Inferior parietal cortex (tissue), 1 donor: ENCODE data around the gene ADAMTS4.
A peak's percentile ranks its signal among the peaks of the same experiment; 100 is the strongest.

Experiments used
- DNase-seq: peaks from one replicate; pipeline ENCODE4 v3.0.0-alpha.2; 2016; ENCODE audit errors: extremely low spot score

The ADAMTS4 gene

DNA sequence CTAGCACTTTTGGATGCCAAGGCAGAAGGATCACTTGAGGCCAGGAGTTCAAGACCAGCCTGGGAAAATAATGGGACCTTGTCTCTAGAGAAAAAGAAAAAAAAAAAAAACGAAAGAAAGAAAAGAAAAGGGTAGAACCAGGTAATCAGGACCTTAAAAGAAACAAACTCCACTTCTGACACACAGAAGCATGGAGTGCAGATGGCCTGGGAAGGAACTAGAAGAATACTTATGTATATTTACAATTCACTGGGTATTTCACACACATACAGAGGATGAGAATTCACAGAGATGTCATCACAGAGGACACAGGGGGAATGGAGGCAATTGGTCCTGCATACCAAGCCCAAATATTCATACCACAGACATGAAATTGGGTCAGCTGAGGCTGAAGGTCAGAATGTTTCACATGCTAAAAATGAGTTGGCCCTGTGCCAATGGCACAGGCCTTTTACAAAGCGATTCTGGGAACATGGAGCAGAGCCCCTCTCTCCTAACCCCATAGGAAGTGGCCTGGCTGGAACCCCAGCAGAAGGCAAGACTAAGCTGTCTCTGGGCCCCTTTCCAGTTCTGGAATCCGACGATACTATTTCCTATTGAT lies 26.0 kb downstream of the ADAMTS4 start:
- no peak for DNase-seq

GRCh38 chr1:161172349-161172748 lies 26.5 kb downstream of the ADAMTS4 start:
- no peak for DNase-seq

DNA sequence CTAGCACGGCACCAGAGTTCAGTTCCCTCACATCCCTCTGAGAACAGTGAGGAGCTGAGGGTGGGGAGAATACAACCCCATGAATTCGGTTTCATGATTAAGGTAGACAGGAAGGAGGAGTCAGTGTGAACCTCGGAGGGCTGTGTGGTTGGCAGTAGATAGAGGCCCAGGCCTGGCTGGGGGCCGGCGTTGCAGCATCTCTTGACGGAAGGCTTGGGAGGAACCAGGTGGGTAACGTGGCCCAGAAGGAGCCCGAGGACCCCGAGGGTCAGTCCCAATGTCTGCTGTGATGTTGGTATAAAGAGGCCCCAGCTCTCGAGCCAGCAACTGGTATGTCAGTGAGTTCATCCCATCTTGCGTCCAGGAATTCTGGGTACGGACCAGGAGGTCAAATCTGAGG lies 27.2 kb downstream of the ADAMTS4 start:
- DNase-seq, result no peak

- no peak for DNase-seq
Measured at GRCh38 chr1:161171191-161171590, 27.7 kb downstream of the ADAMTS4 start.

DNA sequence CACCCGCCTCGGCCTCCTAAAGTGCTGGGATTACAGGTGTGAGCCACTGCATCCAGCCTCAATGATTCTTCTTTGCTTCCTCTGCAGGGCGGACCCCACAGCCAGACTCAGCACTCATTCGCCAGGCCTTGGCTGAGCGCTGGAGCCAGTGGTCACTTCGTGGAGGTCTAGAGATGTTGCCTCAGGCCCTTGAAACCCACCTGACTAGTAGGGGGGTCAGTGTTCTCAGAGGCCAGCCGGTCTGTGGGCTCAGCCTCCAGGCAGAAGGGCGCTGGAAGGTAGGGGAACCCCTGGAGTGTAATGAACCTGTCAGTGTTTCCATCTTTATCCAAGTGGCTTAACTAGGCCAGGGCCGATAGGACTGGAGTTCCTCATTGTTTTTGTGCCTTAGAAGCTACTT lies 29.9 kb downstream of the ADAMTS4 start:
- DNase-seq, result no peak

- DNase-seq, result no peak
Measured at GRCh38 chr1:161166669-161167548, 31.9 kb downstream of the ADAMTS4 start.

DNA sequence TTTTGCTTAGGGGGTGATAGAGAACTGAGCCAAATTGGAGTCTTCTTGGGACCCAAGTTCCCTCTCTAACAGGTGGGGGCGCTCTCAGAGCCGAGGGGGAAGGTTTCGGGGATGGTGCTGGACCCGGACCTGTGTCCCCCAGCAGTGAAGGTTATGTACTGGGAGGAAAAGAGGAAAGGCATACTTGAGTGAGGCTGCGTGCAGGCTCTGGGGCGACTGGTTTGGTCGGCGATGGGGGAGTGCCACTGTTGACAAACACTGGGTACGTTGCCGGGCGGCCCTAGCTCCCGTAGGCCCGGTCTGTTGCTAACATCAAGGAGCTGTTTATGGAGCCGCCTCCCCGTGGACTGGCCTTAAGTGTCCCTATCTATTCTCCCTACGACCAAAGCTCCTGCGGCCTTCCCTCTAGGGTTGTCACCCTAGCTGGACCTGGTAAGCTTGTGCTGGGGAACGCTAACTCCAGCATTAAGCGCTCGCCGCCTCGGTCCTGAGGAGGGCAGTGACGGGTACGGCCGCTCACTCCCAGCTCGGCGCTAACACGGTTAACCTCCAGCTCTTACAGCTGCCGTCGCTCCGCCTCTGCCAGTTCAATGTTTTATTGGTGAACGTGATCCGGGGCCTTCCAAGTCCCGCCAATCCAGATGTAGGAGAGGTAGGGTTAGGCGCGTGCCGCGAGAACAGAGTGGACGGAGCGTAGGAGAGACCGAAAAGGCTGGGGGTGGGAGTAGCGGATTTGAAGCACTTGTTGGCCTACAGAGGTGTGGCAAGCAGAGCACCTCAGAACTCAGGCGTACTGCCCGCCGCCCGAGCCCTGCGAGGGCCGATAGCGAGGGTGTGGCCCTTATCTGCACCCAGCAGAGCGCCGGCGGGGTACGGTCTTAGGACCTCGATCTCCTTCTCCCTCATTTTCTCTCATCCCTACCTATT lies 32.8 kb downstream of the ADAMTS4 start, which contains the start of gene PPOX:
Gene PPOX, plus strand, starts transcription at position 685 of the 927 bp plus-strand sequence. CDS start 422 bp downstream, outside the sequence.
- peak; percentile 99 for DNase-seq

DNA sequence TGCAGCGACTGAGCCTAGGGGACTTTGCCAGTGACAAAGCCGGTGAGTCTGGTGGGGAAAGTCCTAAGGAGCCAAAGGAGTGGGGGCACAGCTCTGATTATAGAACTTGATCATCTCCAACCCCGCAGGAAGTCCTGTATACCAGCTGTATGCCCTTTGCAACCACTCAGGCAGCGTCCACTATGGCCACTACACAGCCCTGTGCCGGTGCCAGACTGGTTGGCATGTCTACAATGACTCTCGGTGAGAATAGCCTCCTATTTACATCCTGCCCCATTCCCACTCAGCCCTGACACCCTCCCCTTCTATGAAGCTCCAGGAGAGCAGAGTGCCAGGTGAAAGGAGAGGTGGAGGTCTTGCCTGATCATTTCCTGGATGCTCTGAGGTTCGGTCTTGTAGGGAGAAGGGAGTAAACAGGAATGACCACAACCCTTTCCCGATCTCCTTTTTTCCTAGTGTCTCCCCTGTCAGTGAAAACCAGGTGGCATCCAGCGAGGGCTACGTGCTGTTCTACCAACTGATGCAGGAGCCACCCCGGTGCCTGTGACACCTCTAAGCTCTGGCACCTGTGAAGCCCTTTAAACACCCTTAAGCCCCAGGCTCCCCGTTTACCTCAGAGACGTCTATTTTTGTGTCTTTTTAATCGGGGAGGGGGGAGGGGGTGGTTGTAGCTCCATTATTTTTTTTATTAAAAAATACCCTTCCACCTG lies 33.8 kb downstream of the ADAMTS4 start:
- DNase-seq, result no peak

- DNase-seq, result no peak
Measured at GRCh38 chr1:161163793-161164192, 35.1 kb downstream of the ADAMTS4 start.

DNA sequence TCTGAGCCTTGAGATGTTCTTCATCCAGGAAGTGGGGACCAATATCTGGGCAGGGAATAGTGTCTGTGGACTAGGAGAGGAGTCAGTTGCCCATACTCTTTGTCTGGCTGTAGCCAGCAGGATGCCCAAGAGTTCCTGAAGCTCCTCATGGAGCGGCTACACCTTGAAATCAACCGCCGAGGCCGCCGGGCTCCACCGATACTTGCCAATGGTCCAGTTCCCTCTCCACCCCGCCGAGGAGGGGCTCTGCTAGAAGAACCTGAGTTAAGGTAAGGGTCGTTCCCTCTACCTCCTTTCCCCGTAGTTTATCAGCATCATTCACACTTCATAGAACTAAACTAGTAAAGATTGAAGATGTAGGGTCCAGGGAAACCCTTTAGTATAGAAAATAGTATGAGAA lies 36.0 kb downstream of the ADAMTS4 start:
- no peak for DNase-seq

DNA sequence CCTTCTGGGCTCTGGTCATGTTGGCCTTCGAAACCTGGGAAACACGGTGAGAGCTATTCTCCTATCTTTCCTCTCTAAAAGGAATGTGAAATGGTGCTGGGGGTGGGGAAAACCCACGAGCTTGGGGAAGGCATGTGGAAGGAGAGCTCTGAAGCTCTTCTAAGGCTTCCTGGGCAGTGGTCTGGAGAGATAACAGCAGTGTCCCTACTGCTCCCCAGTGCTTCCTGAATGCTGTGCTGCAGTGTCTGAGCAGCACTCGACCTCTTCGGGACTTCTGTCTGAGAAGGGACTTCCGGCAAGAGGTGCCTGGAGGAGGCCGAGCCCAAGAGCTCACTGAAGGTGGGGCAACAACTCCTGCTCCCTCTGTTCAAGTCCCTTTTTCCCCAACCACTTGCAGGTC lies 36.8 kb downstream of the ADAMTS4 start:
- DNase-seq, result no peak

GRCh38 chr1:161161652-161162051 lies 37.2 kb downstream of the ADAMTS4 start:
- DNase-seq, result no peak

DNA sequence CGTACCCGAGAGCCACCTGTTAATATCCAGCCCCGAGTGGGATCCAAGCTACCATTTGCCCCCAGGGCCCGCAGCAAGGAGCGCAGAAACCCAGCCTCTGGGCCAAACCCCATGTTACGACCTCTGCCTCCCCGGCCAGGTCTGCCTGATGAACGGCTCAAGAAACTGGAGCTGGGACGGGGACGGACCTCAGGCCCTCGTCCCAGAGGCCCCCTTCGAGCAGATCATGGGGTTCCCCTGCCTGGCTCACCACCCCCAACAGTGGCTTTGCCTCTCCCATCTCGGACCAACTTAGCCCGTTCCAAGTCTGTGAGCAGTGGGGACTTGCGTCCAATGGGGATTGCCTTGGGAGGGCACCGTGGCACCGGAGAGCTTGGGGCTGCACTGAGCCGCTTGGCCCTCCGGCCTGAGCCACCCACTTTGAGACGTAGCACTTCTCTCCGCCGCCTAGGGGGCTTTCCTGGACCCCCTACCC lies 38.1 kb downstream of the ADAMTS4 start:
- DNase-seq, result no peak

- DNase-seq, result no peak
Measured at GRCh38 chr1:161159913-161160243, 39.0 kb downstream of the ADAMTS4 start.

GRCh38 chr1:161159087-161159912 lies 39.6 kb downstream of the ADAMTS4 start, which contains the start of gene USP21:
USP21 (plus strand) TSS chr1:161159500; CDS start chr1:161160641, 1,141 bp downstream.
- DNase-seq, result peak; percentile 95

- DNase-seq, result no peak
Measured at GRCh38 chr1:161158316-161159010, 40.4 kb downstream of the ADAMTS4 start.

GRCh38 chr1:161157867-161158266 lies 41.0 kb downstream of the ADAMTS4 start:
- no peak for DNase-seq

- peak; percentile 92 for DNase-seq
Measured at GRCh38 chr1:161153682-161154337, 45.0 kb downstream of the ADAMTS4 start, which contains the start of gene UFC1. UFC1 (plus strand) TSS chr1:161153978; CDS start chr1:161153998, 20 bp downstream.

DNA sequence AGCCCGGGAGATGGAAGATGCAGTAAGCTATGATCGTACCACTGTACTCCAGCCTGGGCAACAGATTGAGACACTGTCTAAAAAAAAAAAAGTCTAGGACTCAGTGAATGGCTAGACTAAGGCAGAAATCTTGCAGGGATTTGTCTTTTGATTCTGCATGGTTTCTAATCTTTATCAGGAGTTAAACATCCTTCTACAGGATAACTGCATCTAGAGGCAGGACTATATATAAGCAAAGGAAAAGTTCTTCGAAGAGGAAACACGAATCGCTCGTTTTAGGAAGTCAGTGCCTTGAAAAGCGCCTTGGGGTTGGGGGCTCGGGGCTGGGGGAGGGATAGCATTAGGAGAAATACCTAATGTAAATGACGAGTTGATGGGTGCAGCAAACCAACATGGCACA lies 45.7 kb downstream of the ADAMTS4 start:
- DNase-seq, result no peak
